ENCODE measurements around the gene SMC6. TPM values are rescaled to one million over a fixed set of nuclear protein-coding genes. Genes with fewer than 3 reads are reported as not detected.

The SMC6 gene
- total and polyA plus RNA-seq, 2 experiments from 2014 or later, result 53.4 to 59.8 TPM

- TF ChIP-seq ZNF331 (CRISPR knock-in tag; IDR thresholded peaks at IDR 0.05; ENCODE audit: low read depth), result no peak
Measured at GRCh38 chr2:17765398-17765797, 11.8 kb upstream of the SMC6 start (continued).

GRCh38 chr2:17763641-17764333 is 10.2 kb upstream of the SMC6 start:
- no peak for DNase-seq (ENCODE audit: low spot score)
- peaks cover 20% of the 10 kb centered on the region for H3K36me3 ChIP-seq (ENCODE audit: insufficient read depth)
- no peaks in the 10 kb centered on the region for H3K4me1 Mint-ChIP-seq
- TF ChIP-seq, protein P1, sequence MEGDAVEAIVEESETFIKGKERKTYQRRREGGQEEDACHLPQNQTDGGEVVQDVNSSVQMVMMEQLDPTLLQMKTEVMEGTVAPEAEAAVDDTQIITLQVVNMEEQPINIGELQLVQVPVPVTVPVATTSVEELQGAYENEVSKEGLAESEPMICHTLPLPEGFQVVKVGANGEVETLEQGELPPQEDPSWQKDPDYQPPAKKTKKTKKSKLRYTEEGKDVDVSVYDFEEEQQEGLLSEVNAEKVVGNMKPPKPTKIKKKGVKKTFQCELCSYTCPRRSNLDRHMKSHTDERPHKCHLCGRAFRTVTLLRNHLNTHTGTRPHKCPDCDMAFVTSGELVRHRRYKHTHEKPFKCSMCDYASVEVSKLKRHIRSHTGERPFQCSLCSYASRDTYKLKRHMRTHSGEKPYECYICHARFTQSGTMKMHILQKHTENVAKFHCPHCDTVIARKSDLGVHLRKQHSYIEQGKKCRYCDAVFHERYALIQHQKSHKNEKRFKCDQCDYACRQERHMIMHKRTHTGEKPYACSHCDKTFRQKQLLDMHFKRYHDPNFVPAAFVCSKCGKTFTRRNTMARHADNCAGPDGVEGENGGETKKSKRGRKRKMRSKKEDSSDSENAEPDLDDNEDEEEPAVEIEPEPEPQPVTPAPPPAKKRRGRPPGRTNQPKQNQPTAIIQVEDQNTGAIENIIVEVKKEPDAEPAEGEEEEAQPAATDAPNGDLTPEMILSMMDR (conservative IDR thresholded peaks at IDR 0.05; ENCODE audit: low read depth in 2 of 2), result no peak
- TF ChIP-seq, protein P2, sequence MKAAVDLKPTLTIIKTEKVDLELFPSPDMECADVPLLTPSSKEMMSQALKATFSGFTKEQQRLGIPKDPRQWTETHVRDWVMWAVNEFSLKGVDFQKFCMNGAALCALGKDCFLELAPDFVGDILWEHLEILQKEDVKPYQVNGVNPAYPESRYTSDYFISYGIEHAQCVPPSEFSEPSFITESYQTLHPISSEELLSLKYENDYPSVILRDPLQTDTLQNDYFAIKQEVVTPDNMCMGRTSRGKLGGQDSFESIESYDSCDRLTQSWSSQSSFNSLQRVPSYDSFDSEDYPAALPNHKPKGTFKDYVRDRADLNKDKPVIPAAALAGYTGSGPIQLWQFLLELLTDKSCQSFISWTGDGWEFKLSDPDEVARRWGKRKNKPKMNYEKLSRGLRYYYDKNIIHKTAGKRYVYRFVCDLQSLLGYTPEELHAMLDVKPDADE (IDR thresholded peaks at IDR 0.05), result no peak
- TF ChIP-seq, protein P3, sequence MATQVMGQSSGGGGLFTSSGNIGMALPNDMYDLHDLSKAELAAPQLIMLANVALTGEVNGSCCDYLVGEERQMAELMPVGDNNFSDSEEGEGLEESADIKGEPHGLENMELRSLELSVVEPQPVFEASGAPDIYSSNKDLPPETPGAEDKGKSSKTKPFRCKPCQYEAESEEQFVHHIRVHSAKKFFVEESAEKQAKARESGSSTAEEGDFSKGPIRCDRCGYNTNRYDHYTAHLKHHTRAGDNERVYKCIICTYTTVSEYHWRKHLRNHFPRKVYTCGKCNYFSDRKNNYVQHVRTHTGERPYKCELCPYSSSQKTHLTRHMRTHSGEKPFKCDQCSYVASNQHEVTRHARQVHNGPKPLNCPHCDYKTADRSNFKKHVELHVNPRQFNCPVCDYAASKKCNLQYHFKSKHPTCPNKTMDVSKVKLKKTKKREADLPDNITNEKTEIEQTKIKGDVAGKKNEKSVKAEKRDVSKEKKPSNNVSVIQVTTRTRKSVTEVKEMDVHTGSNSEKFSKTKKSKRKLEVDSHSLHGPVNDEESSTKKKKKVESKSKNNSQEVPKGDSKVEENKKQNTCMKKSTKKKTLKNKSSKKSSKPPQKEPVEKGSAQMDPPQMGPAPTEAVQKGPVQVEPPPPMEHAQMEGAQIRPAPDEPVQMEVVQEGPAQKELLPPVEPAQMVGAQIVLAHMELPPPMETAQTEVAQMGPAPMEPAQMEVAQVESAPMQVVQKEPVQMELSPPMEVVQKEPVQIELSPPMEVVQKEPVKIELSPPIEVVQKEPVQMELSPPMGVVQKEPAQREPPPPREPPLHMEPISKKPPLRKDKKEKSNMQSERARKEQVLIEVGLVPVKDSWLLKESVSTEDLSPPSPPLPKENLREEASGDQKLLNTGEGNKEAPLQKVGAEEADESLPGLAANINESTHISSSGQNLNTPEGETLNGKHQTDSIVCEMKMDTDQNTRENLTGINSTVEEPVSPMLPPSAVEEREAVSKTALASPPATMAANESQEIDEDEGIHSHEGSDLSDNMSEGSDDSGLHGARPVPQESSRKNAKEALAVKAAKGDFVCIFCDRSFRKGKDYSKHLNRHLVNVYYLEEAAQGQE (IDR thresholded peaks at IDR 0.05; ENCODE audit: unreplicated experiment), result no peak
- TF ChIP-seq ZNF462 (CRISPR knock-in tag; IDR thresholded peaks at IDR 0.05) (no peak), NANOG (IDR thresholded peaks at IDR 0.05; ENCODE audit: borderline replicate concordance) (no peak), EZH2 (IDR thresholded peaks at IDR 0.05; ENCODE audit: low read depth, unreplicated experiment) (no peak), ZNF331 (CRISPR knock-in tag; IDR thresholded peaks at IDR 0.05; ENCODE audit: low read depth) (no peak), POLR2AphosphoS5 (IDR thresholded peaks at IDR 0.05; ENCODE audit: low read depth) (no peak), JUNB (IDR thresholded peaks at IDR 0.05; ENCODE audit: unreplicated experiment) (no peak), ZNF114 (CRISPR knock-in tag; IDR thresholded peaks at IDR 0.05) (no peak), STAT1 (IDR thresholded peaks at IDR 0.05; ENCODE audit: unreplicated experiment) (no peak), EZH2phosphoT487 (IDR thresholded peaks at IDR 0.05; ENCODE audit: unreplicated experiment) (no peak)

More at GRCh38 chr2:17763641-17764333, 10.2 kb upstream of the SMC6 start:
- H3K27me3 ChIP-seq (ENCODE audit: insufficient read depth), result no peaks in the 10 kb centered on the region
- no peaks in the 10 kb centered on the region for H3K4me1 ChIP-seq (ENCODE audit: insufficient read depth)
- no peak overlapping the region for H3K4me3 ChIP-seq
- H3K4me2 ChIP-seq, result no peak overlapping the region
- peaks cover 22% of the 10 kb centered on the region for H3K79me2 ChIP-seq (replicated peaks; ENCODE audit: insufficient read depth)
- no peaks in the 10 kb centered on the region for H3K27me3 Mint-ChIP-seq (ENCODE audit: insufficient read depth, low read depth, poor library complexity)
- H3K27ac ChIP-seq (ENCODE audit: low read depth), result no peak overlapping the region
- no peaks in the 10 kb centered on the region for H3F3A ChIP-seq (replicated peaks; ENCODE audit: low read depth)
- peaks cover 27% of the 10 kb centered on the region; the same call in 2 of the 3 replicates for H3K36me3 Mint-ChIP-seq (ENCODE audit: low read depth)
- H2AFZ ChIP-seq, result no peak overlapping the region
- H3K27ac Mint-ChIP-seq, result no peak overlapping the region
- no peaks in the 10 kb centered on the region for H3K9me2 ChIP-seq (ENCODE audit: insufficient read depth)
- no peaks in the 10 kb centered on the region for H3K9me3 Mint-ChIP-seq
- ATAC-seq, result no peak
- no peak overlapping the region for H3K4me3 Mint-ChIP-seq
- H4K20me1 ChIP-seq (replicated peaks; ENCODE audit: insufficient read depth), result 0 out of 2 replicates have a peak, but pooled peaks cover 2% of the 10 kb centered on the region
